ENCODE data around the gene AGMAT. TPM values are rescaled to one million over a fixed set of nuclear protein-coding genes. Genes with fewer than 3 reads are reported as not detected.
A peak's percentile ranks its signal among the peaks of the same experiment; 100 is the strongest.

Gene AGMAT
- total and polyA plus RNA-seq, 9 of the 15 experiments (the other 6 are each of a cell fraction or from before 2014, with no cell fraction given), result not detected

DNA sequence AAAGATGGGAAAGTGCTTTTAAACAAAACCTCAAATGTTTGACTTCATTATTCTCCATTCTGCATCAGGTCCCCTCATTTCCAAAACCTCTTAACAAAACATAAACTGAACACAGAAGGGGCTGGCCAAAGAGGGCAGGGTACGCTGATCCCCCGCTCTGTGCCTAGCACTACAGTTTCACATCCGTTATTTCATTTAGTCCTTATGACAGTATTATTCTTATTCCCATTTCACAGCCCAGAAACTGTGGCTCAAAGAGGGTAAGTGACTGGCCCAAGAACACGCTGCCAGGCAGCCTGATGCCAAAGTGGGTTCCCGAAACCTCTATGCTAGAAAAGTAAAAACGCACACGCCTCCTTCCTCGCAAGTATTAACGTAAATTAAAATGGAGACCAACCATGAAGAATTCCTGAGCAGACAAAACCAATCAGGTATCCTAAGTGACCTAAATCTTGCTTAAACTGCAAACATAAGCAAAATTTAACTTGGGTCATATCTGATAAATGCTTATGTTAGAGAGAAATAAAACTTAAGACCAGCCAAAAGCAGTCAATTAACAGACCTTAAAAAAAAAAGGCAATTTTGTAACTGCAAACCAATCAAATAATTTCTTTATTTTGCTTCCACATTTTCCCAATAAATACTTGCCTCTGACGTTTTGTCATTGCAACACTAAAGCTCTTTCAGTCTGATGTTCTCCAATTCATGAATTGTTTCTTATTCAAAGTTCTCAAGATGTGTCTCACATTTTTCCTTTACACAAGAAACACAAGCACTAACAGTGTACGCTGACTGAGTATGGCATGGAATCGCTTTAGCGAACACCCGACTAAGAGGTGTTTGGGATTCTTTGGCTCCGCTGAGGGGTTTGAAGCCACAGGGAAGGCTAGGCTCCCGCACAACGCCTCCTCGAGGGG lies 61.5 kb downstream of the AGMAT start (continued):
- TF ChIP-seq, protein P1, sequence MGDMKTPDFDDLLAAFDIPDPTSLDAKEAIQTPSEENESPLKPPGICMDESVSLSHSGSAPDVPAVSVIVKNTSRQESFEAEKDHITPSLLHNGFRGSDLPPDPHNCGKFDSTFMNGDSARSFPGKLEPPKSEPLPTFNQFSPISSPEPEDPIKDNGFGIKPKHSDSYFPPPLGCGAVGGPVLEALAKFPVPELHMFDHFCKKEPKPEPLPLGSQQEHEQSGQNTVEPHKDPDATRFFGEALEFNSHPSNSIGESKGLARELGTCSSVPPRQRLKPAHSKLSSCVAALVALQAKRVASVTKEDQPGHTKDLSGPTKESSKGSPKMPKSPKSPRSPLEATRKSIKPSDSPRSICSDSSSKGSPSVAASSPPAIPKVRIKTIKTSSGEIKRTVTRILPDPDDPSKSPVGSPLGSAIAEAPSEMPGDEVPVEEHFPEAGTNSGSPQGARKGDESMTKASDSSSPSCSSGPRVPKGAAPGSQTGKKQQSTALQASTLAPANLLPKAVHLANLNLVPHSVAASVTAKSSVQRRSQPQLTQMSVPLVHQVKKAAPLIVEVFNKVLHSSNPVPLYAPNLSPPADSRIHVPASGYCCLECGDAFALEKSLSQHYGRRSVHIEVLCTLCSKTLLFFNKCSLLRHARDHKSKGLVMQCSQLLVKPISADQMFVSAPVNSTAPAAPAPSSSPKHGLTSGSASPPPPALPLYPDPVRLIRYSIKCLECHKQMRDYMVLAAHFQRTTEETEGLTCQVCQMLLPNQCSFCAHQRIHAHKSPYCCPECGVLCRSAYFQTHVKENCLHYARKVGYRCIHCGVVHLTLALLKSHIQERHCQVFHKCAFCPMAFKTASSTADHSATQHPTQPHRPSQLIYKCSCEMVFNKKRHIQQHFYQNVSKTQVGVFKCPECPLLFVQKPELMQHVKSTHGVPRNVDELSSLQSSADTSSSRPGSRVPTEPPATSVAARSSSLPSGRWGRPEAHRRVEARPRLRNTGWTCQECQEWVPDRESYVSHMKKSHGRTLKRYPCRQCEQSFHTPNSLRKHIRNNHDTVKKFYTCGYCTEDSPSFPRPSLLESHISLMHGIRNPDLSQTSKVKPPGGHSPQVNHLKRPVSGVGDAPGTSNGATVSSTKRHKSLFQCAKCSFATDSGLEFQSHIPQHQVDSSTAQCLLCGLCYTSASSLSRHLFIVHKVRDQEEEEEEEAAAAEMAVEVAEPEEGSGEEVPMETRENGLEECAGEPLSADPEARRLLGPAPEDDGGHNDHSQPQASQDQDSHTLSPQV (IDR thresholded peaks at IDR 0.05), result 0 out of 2 replicates have a peak, but pooled peaks have one; percentile 17
- peak; percentile 29; the same call in 1 of the 2 replicates for TF ChIP-seq EP400 (IDR thresholded peaks at IDR 0.05)
- peak; percentile 65 for TF ChIP-seq SAP30 (IDR thresholded peaks at IDR 0.05; ENCODE audit: borderline replicate concordance, insufficient read depth, low read depth, low read length, poor library complexity, severe bottlenecking)
- TF ChIP-seq SMARCA4 (IDR thresholded peaks at IDR 0.05), result 0 out of 2 replicates have a peak, but pooled peaks have one; percentile 15
- TF ChIP-seq, protein P2, sequence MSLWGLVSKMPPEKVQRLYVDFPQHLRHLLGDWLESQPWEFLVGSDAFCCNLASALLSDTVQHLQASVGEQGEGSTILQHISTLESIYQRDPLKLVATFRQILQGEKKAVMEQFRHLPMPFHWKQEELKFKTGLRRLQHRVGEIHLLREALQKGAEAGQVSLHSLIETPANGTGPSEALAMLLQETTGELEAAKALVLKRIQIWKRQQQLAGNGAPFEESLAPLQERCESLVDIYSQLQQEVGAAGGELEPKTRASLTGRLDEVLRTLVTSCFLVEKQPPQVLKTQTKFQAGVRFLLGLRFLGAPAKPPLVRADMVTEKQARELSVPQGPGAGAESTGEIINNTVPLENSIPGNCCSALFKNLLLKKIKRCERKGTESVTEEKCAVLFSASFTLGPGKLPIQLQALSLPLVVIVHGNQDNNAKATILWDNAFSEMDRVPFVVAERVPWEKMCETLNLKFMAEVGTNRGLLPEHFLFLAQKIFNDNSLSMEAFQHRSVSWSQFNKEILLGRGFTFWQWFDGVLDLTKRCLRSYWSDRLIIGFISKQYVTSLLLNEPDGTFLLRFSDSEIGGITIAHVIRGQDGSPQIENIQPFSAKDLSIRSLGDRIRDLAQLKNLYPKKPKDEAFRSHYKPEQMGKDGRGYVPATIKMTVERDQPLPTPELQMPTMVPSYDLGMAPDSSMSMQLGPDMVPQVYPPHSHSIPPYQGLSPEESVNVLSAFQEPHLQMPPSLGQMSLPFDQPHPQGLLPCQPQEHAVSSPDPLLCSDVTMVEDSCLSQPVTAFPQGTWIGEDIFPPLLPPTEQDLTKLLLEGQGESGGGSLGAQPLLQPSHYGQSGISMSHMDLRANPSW (CRISPR knock-in tag; IDR thresholded peaks at IDR 0.05), result peak; percentile 88; the same call in 1 of the 2 replicates
- peak; percentile 41; the same call in 1 of the 2 replicates for TF ChIP-seq FOXK1 (CRISPR knock-in tag; IDR thresholded peaks at IDR 0.05; ENCODE audit: borderline replicate concordance)
- 0 out of 2 replicates have a peak, but pooled peaks have one; percentile 4 for TF ChIP-seq HDAC2 (IDR thresholded peaks at IDR 0.05)
- TF ChIP-seq PML (IDR thresholded peaks at IDR 0.05; ENCODE audit: low read length), result 0 out of 2 replicates have a peak, but pooled peaks have one; percentile 53
- TF ChIP-seq HMG20B (CRISPR knock-in tag; IDR thresholded peaks at IDR 0.05), result no peak
- TF ChIP-seq HDGF (IDR thresholded peaks at IDR 0.05), result no peak
- TF ChIP-seq ATF1 (CRISPR knock-in tag; IDR thresholded peaks at IDR 0.05), result no peak
- TF ChIP-seq ATF1 (tag; IDR thresholded peaks at IDR 0.05), result 0 out of 2 replicates have a peak, but pooled peaks have one; percentile 14
- TF ChIP-seq C11orf30 (IDR thresholded peaks at IDR 0.05; ENCODE audit: low read depth), result peak; percentile 91
- TF ChIP-seq EP300 (IDR thresholded peaks at IDR 0.05; ENCODE audit: low read length), result no peak
- TF ChIP-seq ZFX (CRISPR knock-in tag; IDR thresholded peaks at IDR 0.05), result no peak
- no peak for TF ChIP-seq MIER1 (IDR thresholded peaks at IDR 0.05; ENCODE audit: low read depth)
- TF ChIP-seq SRSF7 (optimal IDR thresholded peaks at IDR 0.05; ENCODE audit: low read depth, low read length), result no peak

Measured in K562 (cell line).